Neural cell (in vitro differentiated cells): ENCODE results near the gene SMCR8. TPM values are rescaled to one million over a fixed set of nuclear protein-coding genes. Genes with fewer than 3 reads are reported as not detected.

Source experiments
- H2AFZ ChIP-seq: fragments of 200-600, 300-800 bp; sonication (generic), shearing (Covaris generic); 2 replicates; pipeline ENCODE4 v1.6.0; 2014; ENCODE audit warnings: low read depth, mild to moderate bottlenecking, antibody characterized with exemption, low read length, moderate library complexity
- H3F3A ChIP-seq: fragments of 200-600 bp; shearing (Covaris generic); 2 replicates; pipeline ENCODE4 v1.6.1; 2016; ENCODE audit warnings: mild to moderate bottlenecking, moderate library complexity, mixed read lengths, antibody characterized with exemption, low read length; ENCODE audit not compliant: insufficient read depth, poor library complexity, severe bottlenecking
- H3K27ac ChIP-seq: fragments of 200-600, 300-800 bp; sonication (generic), shearing (Covaris generic); 2 replicates; pipeline ENCODE4 v1.5.1; 2014; ENCODE audit warnings: mild to moderate bottlenecking, low read length, moderate library complexity
- H3K27me3 ChIP-seq: fragments of 300-800, 200-600 bp; sonication (generic), shearing (Covaris generic); 2 replicates; pipeline ENCODE4 v1.6.0; 2014; ENCODE audit warnings: mild to moderate bottlenecking, low read depth, low read length, moderate library complexity; ENCODE audit not compliant: insufficient read depth
- H3K36me3 ChIP-seq: fragments of 300-800, 200-600 bp; sonication (generic), shearing (Covaris generic); 2 replicates; pipeline ENCODE4 v1.5.1; 2014; ENCODE audit warnings: mild to moderate bottlenecking, antibody characterized with exemption, low read length, moderate library complexity; ENCODE audit not compliant: insufficient read depth
- H3K4me2 ChIP-seq: fragments of 300-800, 200-600 bp; sonication (generic), shearing (Covaris generic); 2 replicates; pipeline ENCODE4 v1.6.0; 2014; ENCODE audit warnings: mild to moderate bottlenecking, low read length
- H3K4me3 ChIP-seq: fragments of 300-800, 200-600 bp; sonication (generic), shearing (Covaris generic); 2 replicates; pipeline ENCODE4 v1.5.1; 2014; ENCODE audit warnings: mild to moderate bottlenecking, low read length, moderate library complexity
- H3K79me2 ChIP-seq: fragments of 200-600 bp; shearing (Covaris generic); replicated peaks from 2 replicates; pipeline ENCODE4 v1.6.0; 2014; ENCODE audit warnings: mild to moderate bottlenecking, low read length, moderate library complexity; ENCODE audit not compliant: insufficient read depth
- H3K9ac ChIP-seq: fragments of 300-800, 200-600 bp; sonication (generic), shearing (Covaris generic); 2 replicates; pipeline ENCODE4 v1.6.1; 2016; ENCODE audit warnings: mild to moderate bottlenecking, low read length, mixed read lengths
- H3K9me2 ChIP-seq: fragments of 200-600 bp; shearing (Covaris generic); 2 replicates; pipeline ENCODE4 v1.6.1; 2016; ENCODE audit warnings: mild to moderate bottlenecking, low read length, mixed read lengths; ENCODE audit not compliant: insufficient read depth
- H3K9me3 ChIP-seq: fragments of 200-600, 300-800 bp; sonication (generic), shearing (Covaris generic); 2 replicates; pipeline ENCODE4 v1.6.1; 2016; ENCODE audit warnings: mild to moderate bottlenecking, mixed run types, low read length, moderate library complexity, mixed read lengths
- H4K20me1 ChIP-seq: fragments of 200-600 bp; shearing (Covaris generic); 2 replicates; pipeline ENCODE4 v1.6.1; 2016; ENCODE audit warnings: mild to moderate bottlenecking, mixed run types; ENCODE audit not compliant: insufficient read depth
- EP300 ChIP-seq: fragments of 450-650 bp; conservative IDR thresholded peaks from 2 replicates; pipeline ENCODE4 v1.6.1; 2014; ENCODE audit warnings: antibody characterized with exemption, mild to moderate bottlenecking, moderate library complexity; ENCODE audit not compliant: poor library complexity, severe bottlenecking
- EZH2 ChIP-seq: fragments of 200-600, 300-800 bp; shearing (Covaris generic), sonication (generic); IDR thresholded peaks from 2 replicates; pipeline ENCODE4 v1.6.1; 2014; ENCODE audit warnings: antibody characterized with exemption, low read length, borderline replicate concordance, mild to moderate bottlenecking; ENCODE audit not compliant: insufficient read depth, poor library complexity, severe bottlenecking
- MXI1 ChIP-seq: fragments of 450-650 bp; conservative IDR thresholded peaks from 2 replicates; pipeline ENCODE4 v1.6.1; 2014; ENCODE audit warnings: antibody characterized with exemption, mild to moderate bottlenecking; ENCODE audit not compliant: poor library complexity, severe bottlenecking
- POLR2AphosphoS5 ChIP-seq: IDR thresholded peaks from 2 replicates; pipeline ENCODE4 v1.6.1; 2012
- RAD21 ChIP-seq: fragments of 450-650 bp; conservative IDR thresholded peaks from 2 replicates; pipeline ENCODE4 v1.6.1; 2014; ENCODE audit warnings: antibody characterized with exemption, mild to moderate bottlenecking, moderate library complexity
- REST ChIP-seq: IDR thresholded peaks from 2 replicates; pipeline ENCODE4 v1.6.1; 2012; ENCODE audit warnings: borderline replicate concordance
- SMC3 ChIP-seq: fragments of 450-650 bp; conservative IDR thresholded peaks from 2 replicates; pipeline ENCODE4 v1.6.1; 2014; ENCODE audit warnings: antibody characterized with exemption, mild to moderate bottlenecking, moderate library complexity; ENCODE audit not compliant: poor library complexity
- TAF1 ChIP-seq: IDR thresholded peaks from 2 replicates; pipeline ENCODE4 v1.6.1; 2012; ENCODE audit warnings: low read depth
- polyA plus RNA-seq: library from polyadenylated mRNA; depleted of rRNA; stranded (reverse); fragments of >200 nt; gene quantifications from 2 replicates; pipeline ENCODE4 v1.2.3, GENCODE V29; 2014
- TF ChIP-seq, protein P1 (sequence below): fragments of 450-650 bp; IDR thresholded peaks from 2 replicates; pipeline ENCODE4 v1.5.1; 2014; ENCODE audit warnings: antibody characterized with exemption, mild to moderate bottlenecking, moderate library complexity; ENCODE audit not compliant: poor library complexity, severe bottlenecking

Gene SMCR8
- polyA plus RNA-seq, 1 donor from 2014 or later = 4.3 TPM

- Histone ChIP-seq H3F3A (no peaks in the 10 kb centered on the region), H3K36me3 (no peaks in the 10 kb centered on the region), H3K4me3 (peak within 1 kb of the TSS; percentile 96), H3K9me2 (no peaks in the 10 kb centered on the region), H3K9me3 (no peaks in the 10 kb centered on the region), H2AFZ (peak within 1 kb of the TSS; percentile 85), H3K4me2 (peak within 1 kb of the TSS; percentile 65), H3K27me3 (no peaks in the 10 kb centered on the region), H4K20me1 (no peaks in the 10 kb centered on the region), H3K79me2 (no peaks in the 10 kb centered on the region), H3K27ac (no peak within 1 kb of the TSS), H3K9ac (peak within 1 kb of the TSS; percentile 62)
- TF ChIP-seq EP300 = peak; percentile 37
- peak; percentile 41 for TF ChIP-seq POLR2AphosphoS5
- TF ChIP-seq MXI1 = peak; percentile 81
- TF ChIP-seq RAD21 = peak; percentile 63
- TF ChIP-seq EZH2 = no peak
- no peak for TF ChIP-seq TAF1
- TF ChIP-seq SMC3 = peak; percentile 55
- TF ChIP-seq, protein P1, sequence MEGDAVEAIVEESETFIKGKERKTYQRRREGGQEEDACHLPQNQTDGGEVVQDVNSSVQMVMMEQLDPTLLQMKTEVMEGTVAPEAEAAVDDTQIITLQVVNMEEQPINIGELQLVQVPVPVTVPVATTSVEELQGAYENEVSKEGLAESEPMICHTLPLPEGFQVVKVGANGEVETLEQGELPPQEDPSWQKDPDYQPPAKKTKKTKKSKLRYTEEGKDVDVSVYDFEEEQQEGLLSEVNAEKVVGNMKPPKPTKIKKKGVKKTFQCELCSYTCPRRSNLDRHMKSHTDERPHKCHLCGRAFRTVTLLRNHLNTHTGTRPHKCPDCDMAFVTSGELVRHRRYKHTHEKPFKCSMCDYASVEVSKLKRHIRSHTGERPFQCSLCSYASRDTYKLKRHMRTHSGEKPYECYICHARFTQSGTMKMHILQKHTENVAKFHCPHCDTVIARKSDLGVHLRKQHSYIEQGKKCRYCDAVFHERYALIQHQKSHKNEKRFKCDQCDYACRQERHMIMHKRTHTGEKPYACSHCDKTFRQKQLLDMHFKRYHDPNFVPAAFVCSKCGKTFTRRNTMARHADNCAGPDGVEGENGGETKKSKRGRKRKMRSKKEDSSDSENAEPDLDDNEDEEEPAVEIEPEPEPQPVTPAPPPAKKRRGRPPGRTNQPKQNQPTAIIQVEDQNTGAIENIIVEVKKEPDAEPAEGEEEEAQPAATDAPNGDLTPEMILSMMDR = no peak
- peak; percentile 10 for TF ChIP-seq REST
Measured at GRCh38 chr17:18363101-18364049, 48.3 kb downstream of the SMCR8 start, which contains the start of gene SHMT1. Gene SHMT1 (minus strand): TSS chr17:18363550. CDS start chr17:18355981, 7,569 bp downstream.

DNA sequence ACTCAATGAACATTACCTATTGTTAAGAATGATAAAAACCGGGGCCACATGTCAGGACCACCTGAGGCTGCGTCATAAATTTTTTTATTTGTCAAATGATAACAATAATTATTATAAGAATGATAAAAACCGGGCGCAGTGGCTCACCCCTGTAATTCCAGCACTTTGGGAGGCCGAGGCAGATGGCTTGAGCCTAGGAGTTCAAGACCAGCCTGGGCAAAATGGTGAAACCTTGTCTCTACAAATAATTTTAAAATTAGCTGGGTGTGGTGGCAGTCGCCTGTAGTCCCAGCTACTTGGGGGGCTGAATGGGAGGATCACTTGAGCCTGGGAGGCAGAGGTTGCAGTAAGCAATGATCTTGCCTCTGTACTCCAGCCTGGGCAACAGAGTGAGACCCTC, 49.1 kb downstream of the SMCR8 start:
- no peak overlapping the region for H3K4me3 ChIP-seq
- no peaks in the 10 kb centered on the region for H3K9me2 ChIP-seq
- no peak for TF ChIP-seq RAD21
- TF ChIP-seq MXI1 = no peak
- TF ChIP-seq, protein P1 = no peak
- TF ChIP-seq EZH2 = no peak
- TF ChIP-seq POLR2AphosphoS5 = no peak
- TF ChIP-seq EP300 = no peak
- TF ChIP-seq SMC3 = no peak
- TF ChIP-seq REST = no peak
- no peak for TF ChIP-seq TAF1
- H3K36me3 ChIP-seq = no peaks in the 10 kb centered on the region
- H2AFZ ChIP-seq = no peak overlapping the region
- H3K4me2 ChIP-seq = no peak overlapping the region
- no peaks in the 10 kb centered on the region for H3K27me3 ChIP-seq
- no peaks in the 10 kb centered on the region for H3K79me2 ChIP-seq
- no peak overlapping the region for H3K27ac ChIP-seq
- no peaks in the 10 kb centered on the region for H3F3A ChIP-seq
- H3K9me3 ChIP-seq = no peaks in the 10 kb centered on the region
- no peaks in the 10 kb centered on the region for H4K20me1 ChIP-seq
- H3K9ac ChIP-seq = no peak overlapping the region
